HuH-7 (cell line): Measurements from ENCODE around the gene VPS51.
A peak's percentile ranks its signal among the peaks of the same experiment; 100 is the strongest.
"Not testable (repeated sequence)": the region's sequence is repeated elsewhere in the genome, so short reads cannot be mapped to it uniquely, and the experiment has no call there.

Source experiments
- DNase-seq: peaks from one replicate; pipeline ENCODE4 v3.0.0; 2011; ENCODE audit warnings: low spot score

The VPS51 gene

GRCh38 chr11:65107751-65108468 is 11.9 kb downstream of the VPS51 start:
- DNase-seq = no peak

GRCh38 chr11:65108469-65109123 is 12.6 kb downstream of the VPS51 start:
- no peak for DNase-seq

GRCh38 chr11:65109231-65110198 is 13.5 kb downstream of the VPS51 start:
- DNase-seq = no peak

- peak; percentile 88 for DNase-seq
Measured at GRCh38 chr11:65110354-65110861, 14.4 kb downstream of the VPS51 start.

GRCh38 chr11:65111159-65111743 is 15.2 kb downstream of the VPS51 start:
- DNase-seq = no peak

GRCh38 chr11:65111744-65112545 is 15.9 kb downstream of the VPS51 start, which contains the start of gene TM7SF2:
Gene TM7SF2, plus strand, starts transcription at chr11:65111872. Its CDS starts 144 bp downstream, at chr11:65112016.
- peak; percentile 97 for DNase-seq

- peak; percentile 73 for DNase-seq
Measured at GRCh38 chr11:65112546-65113360, 16.7 kb downstream of the VPS51 start.

GRCh38 chr11:65113361-65113756 is 17.3 kb downstream of the VPS51 start:
- peak; percentile 36 for DNase-seq

GRCh38 chr11:65113839-65114238 is 17.8 kb downstream of the VPS51 start:
- no peak for DNase-seq

GRCh38 chr11:65114538-65115171 is 18.6 kb downstream of the VPS51 start:
- no peak for DNase-seq

- DNase-seq = no peak
Measured at GRCh38 chr11:65115361-65116082, 19.5 kb downstream of the VPS51 start.

GRCh38 chr11:65116370-65117205 is 20.6 kb downstream of the VPS51 start:
- no peak for DNase-seq

- DNase-seq = peak; percentile 82
Measured at GRCh38 chr11:65117206-65118096, 21.4 kb downstream of the VPS51 start, which contains the start of gene ZNHIT2. Gene ZNHIT2, minus strand, starts transcription at chr11:65117701. Its CDS starts 48 bp downstream, at chr11:65117653.

GRCh38 chr11:65118097-65118837 is 22.3 kb downstream of the VPS51 start:
- DNase-seq = no peak

- not testable (repeated sequence) for DNase-seq
Measured at GRCh38 chr11:65118891-65119669, 23.1 kb downstream of the VPS51 start.
